Measurements from ENCODE around the gene ZNF460.
"Not testable (repeated sequence)": the region's sequence is repeated elsewhere in the genome, so short reads cannot be mapped to it uniquely, and the experiment has no call there.

DNA sequence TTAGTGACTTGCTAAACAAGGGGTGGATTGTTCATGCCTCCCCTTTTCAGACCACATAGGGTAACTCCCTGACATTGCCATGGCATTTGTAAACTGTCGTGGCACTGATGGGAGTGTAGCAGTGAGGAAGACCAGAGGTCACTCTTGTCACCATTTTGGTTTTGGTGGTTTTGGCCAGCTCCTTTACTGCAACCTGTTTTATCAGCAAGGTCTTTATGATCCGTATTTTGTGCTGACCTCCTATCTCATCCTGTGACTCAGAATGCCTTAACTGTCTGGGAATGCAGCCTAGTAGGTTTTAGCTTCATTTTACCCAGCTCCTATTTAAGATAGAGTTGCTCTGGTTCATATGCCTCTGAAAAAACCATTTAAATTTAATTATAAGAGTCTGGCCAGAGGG, 1.8 kb upstream of the ZNF460 start:
- TF ChIP-seq, protein P1, sequence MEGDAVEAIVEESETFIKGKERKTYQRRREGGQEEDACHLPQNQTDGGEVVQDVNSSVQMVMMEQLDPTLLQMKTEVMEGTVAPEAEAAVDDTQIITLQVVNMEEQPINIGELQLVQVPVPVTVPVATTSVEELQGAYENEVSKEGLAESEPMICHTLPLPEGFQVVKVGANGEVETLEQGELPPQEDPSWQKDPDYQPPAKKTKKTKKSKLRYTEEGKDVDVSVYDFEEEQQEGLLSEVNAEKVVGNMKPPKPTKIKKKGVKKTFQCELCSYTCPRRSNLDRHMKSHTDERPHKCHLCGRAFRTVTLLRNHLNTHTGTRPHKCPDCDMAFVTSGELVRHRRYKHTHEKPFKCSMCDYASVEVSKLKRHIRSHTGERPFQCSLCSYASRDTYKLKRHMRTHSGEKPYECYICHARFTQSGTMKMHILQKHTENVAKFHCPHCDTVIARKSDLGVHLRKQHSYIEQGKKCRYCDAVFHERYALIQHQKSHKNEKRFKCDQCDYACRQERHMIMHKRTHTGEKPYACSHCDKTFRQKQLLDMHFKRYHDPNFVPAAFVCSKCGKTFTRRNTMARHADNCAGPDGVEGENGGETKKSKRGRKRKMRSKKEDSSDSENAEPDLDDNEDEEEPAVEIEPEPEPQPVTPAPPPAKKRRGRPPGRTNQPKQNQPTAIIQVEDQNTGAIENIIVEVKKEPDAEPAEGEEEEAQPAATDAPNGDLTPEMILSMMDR (conservative IDR thresholded peaks at IDR 0.05; ENCODE audit: low read depth, low read length): not testable (repeated sequence)
- not testable (repeated sequence) for TF ChIP-seq EZH2 (IDR thresholded peaks at IDR 0.05; ENCODE audit: low read length, unreplicated experiment); EZH2phosphoT487 (IDR thresholded peaks at IDR 0.05; ENCODE audit: borderline replicate concordance, low read length)

All from PC-3 (cell line).